Measurements from ENCODE around the gene NTNG1. TPM values are rescaled to one million over a fixed set of nuclear protein-coding genes. Genes with fewer than 3 reads are reported as not detected.

The NTNG1 gene
- total and polyA plus RNA-seq, 11 donors, result 4.6 TPM; not detected in 10

DNA sequence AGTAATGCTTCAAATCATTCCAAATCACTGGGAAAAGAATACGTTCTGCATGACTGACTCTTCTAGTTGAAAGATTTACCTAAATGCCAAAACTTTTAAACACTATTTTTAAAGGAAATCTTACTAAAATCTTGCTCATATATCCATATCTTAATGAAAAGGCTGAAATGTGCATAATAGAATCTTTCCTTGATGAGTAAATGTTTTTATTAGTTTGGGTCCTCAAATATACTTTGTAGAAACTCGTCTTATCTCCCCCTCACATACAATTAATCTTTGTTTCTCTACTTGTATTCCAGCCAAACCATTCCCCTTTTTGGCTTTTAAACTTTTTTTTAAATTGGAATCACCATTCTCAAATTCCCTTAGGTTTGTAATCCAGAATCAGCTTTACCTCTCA is 110.2 kb downstream of the NTNG1 start:
- Histone ChIP-seq H3K4me3 (no peak overlapping the region), H3K36me3 (no peaks in the 10 kb centered on the region), H3K27me3 (no peaks in the 10 kb centered on the region), H3K27ac (no peak overlapping the region), H3K9me3 (no peaks in the 10 kb centered on the region), H3K4me1 (no peaks in the 10 kb centered on the region)
- intact Hi-C loops (cut with DNase I), result no loop called here
- ATAC-seq (no peak), DNase-seq (no peak)
- TF ChIP-seq POLR2A (IDR thresholded peaks at IDR 0.05), result no peak
- TF ChIP-seq, protein P1, sequence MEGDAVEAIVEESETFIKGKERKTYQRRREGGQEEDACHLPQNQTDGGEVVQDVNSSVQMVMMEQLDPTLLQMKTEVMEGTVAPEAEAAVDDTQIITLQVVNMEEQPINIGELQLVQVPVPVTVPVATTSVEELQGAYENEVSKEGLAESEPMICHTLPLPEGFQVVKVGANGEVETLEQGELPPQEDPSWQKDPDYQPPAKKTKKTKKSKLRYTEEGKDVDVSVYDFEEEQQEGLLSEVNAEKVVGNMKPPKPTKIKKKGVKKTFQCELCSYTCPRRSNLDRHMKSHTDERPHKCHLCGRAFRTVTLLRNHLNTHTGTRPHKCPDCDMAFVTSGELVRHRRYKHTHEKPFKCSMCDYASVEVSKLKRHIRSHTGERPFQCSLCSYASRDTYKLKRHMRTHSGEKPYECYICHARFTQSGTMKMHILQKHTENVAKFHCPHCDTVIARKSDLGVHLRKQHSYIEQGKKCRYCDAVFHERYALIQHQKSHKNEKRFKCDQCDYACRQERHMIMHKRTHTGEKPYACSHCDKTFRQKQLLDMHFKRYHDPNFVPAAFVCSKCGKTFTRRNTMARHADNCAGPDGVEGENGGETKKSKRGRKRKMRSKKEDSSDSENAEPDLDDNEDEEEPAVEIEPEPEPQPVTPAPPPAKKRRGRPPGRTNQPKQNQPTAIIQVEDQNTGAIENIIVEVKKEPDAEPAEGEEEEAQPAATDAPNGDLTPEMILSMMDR (IDR thresholded peaks at IDR 0.05), result no peak
- WGBS, 4 donors, result 65 to 71% (median 67%) methylated on average over 2 of the region's 2 CpGs

DNA sequence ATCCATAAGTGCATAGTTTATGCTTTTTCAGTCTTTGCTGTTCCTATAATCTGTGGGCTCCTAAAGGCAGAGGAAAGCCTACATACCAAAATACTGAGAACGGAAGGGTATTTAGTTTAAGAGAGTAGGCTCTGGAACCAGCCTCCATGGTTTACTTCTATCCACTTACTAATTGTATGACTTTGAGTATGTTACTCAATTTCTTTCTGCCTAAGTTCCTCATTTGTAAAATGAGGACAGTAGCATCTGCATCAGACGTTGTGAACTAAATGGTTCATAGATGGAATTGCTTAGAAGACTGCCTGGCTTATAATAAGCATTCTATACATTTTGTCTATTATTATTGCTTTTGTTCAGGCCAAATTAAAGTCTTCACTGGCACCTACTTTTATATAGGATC is 111.0 kb downstream of the NTNG1 start:
- Histone ChIP-seq H3K4me1 (no peaks in the 10 kb centered on the region), H3K27ac (no peak overlapping the region), H3K36me3 (no peaks in the 10 kb centered on the region), H3K27me3 (no peaks in the 10 kb centered on the region), H3K9me3 (no peaks in the 10 kb centered on the region), H3K4me3 (no peak overlapping the region)
- DNase-seq (no peak), ATAC-seq (no peak)
- TF ChIP-seq POLR2A (IDR thresholded peaks at IDR 0.05), result no peak
- TF ChIP-seq, protein P1 (IDR thresholded peaks at IDR 0.05), result no peak
- WGBS, 4 donors, result 80 to 89% (median 84%) methylated on average over 2 of the region's 2 CpGs
- intact Hi-C loops (cut with DNase I), result loop anchor here in 1 of 10 donors (2.0 kb wide), 1 partner anchor 19 kb away; no protein-coding TSS in a partner anchor

DNA sequence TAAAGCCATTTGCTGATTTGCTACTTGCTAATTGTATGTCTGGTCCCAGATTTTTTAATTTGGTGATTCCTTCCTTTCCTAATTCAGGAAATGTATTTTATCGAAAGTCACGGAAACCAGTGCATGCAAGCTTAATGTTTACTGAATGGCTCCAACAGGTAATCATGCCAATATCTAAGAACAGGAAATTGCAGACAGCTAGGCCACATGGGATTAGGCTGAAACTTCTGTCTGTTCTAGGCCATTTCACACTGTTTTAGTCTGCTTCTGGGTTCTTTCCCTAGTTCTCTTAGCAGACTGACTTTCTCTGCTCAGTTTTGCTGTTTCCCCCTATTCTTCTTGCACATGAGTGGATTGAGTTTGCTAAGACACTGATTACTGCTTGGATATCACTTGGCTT is 111.4 kb downstream of the NTNG1 start:
- TF ChIP-seq, protein P1 (IDR thresholded peaks at IDR 0.05), result no peak
- no peak for TF ChIP-seq POLR2A (IDR thresholded peaks at IDR 0.05)
- Histone ChIP-seq H3K27me3 (no peaks in the 10 kb centered on the region), H3K36me3 (no peaks in the 10 kb centered on the region), H3K4me1 (no peaks in the 10 kb centered on the region), H3K4me3 (no peak overlapping the region), H3K27ac (no peak overlapping the region), H3K9me3 (no peaks in the 10 kb centered on the region)
- no peak for DNase-seq
- ATAC-seq, result no peak
- intact Hi-C loops (cut with DNase I), result loop anchor here in 1 of 10 donors (2.0 kb wide), 1 partner anchor 19 kb away; no protein-coding TSS in a partner anchor
- WGBS, 4 donors, result 60 to 74% (median 65%) methylated on average over 2 of the region's 2 CpGs

DNA sequence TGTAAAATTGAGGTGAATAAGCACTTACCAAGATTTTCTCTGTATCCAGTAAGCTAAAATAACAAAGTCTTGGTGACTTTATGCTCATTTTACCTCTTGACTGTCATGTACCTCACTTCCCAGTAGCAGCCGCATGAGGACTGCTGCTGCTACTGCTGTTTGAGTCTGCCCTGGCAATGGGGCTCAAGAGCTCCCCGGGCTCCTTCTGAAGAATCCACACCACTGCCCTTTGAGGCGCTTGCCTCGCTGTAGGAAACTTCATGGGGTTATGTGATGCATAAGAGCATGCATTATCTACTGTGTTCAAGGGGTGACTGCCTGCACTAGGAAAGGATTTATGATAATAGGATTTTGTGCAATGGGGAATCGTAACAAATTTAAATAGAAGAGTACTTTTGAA is 113.5 kb downstream of the NTNG1 start:
- DNase-seq, result no peak
- intact Hi-C loops (cut with DNase I), result no loop called here
- TF ChIP-seq, protein P1 (IDR thresholded peaks at IDR 0.05), result no peak
- TF ChIP-seq POLR2A (IDR thresholded peaks at IDR 0.05), result no peak
- H3K4me3 ChIP-seq, result no peak overlapping the region
- no peaks in the 10 kb centered on the region for H3K9me3 ChIP-seq
- no peak overlapping the region for H3K27ac ChIP-seq
- no peaks in the 10 kb centered on the region for H3K27me3 ChIP-seq
- ATAC-seq, result no peak
- H3K36me3 ChIP-seq, result no peaks in the 10 kb centered on the region
- no peaks in the 10 kb centered on the region for H3K4me1 ChIP-seq
- 47 to 62% (median 57%) methylated on average over 5 of the region's 5 CpGs for WGBS, 4 donors
